Activated T-cell treated with anti-CD3 and anti-CD28 coated beads, Interleukin-2, amount 50 U/mL, for 24 hours (primary cell): ENCODE measurements around the gene CST11.
"Not testable (repeated sequence)": the region's sequence is repeated elsewhere in the genome, so short reads cannot be mapped to it uniquely, and the experiment has no call there.

ENCODE experiments used
- DNase-seq: peaks from one replicate; pipeline ENCODE4 v3.0.0-alpha.2; 2020
- H3K27ac Mint-ChIP-seq: 2 replicates; pipeline ENCODE4 v1.8.0; 2020; ENCODE audit warnings: mild to moderate bottlenecking, mixed read lengths
- H3K27me3 Mint-ChIP-seq: 2 replicates; pipeline ENCODE4 v1.8.0; 2020; ENCODE audit warnings: mixed read lengths
- H3K36me3 Mint-ChIP-seq: 2 replicates; pipeline ENCODE4 v1.8.0; 2020; ENCODE audit warnings: low read depth, mixed read lengths
- H3K4me1 Mint-ChIP-seq: 2 replicates; pipeline ENCODE4 v1.8.0; 2020; ENCODE audit warnings: low read depth, mixed read lengths
- H3K4me3 Mint-ChIP-seq: 2 replicates; pipeline ENCODE4 v1.8.0; 2020; ENCODE audit warnings: mild to moderate bottlenecking, moderate library complexity, mixed read lengths
- H3K9me3 Mint-ChIP-seq: 2 replicates; pipeline ENCODE4 v1.8.0; 2020; ENCODE audit warnings: mixed read lengths

Gene CST11

DNA sequence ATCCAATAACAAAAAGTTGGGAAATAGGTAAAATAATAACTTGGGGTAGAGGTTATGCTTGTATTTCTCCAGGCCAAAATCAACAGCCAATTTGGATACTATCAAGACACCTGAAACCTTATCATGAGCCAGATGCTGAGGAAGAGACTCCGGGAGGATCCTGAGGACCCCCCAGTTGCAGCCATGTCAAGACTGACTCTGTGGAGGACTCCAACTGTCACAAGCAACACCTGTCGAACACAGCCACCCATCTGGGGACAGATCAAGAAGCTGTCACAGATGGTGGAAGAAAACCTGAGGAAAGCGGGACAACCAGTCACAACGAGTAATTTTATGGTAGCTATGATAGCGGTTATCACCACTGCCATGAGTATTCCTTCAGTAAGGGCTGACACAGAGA is 19.6 kb upstream of the CST11 start:
- H3K4me1 Mint-ChIP-seq, H3K9me3 Mint-ChIP-seq, H3K4me3 Mint-ChIP-seq, DNase-seq, H3K27ac Mint-ChIP-seq, H3K36me3 Mint-ChIP-seq: not testable (repeated sequence)
- peaks cover 23% of the 10 kb centered on the region for H3K27me3 Mint-ChIP-seq

DNA sequence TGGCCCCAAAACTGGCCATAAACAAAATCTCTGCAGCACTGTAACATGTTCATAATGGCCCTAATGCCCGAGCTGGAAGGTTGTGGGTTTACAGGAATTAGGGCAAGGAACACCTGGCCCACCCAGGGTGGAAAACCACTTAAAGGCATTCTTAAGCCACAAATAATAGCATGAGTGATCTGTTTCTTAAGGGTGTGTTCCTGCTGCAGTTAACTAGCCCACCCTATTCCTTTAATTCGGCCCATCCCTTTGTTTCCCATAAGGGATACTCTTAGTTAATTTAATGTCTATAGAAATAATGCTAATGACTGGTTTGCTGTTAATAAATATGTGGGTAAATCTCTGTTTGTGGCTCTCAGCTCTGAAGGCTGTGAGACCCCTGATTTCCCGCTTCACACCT is 14.3 kb upstream of the CST11 start:
- Mint-ChIP-seq H3K9me3 (peaks cover 23% of the 10 kb centered on the region), H3K27me3 (peaks cover 58% of the 10 kb centered on the region)
- DNase-seq, H3K4me1 Mint-ChIP-seq, H3K4me3 Mint-ChIP-seq, H3K27ac Mint-ChIP-seq, H3K36me3 Mint-ChIP-seq: not testable (repeated sequence)

DNA sequence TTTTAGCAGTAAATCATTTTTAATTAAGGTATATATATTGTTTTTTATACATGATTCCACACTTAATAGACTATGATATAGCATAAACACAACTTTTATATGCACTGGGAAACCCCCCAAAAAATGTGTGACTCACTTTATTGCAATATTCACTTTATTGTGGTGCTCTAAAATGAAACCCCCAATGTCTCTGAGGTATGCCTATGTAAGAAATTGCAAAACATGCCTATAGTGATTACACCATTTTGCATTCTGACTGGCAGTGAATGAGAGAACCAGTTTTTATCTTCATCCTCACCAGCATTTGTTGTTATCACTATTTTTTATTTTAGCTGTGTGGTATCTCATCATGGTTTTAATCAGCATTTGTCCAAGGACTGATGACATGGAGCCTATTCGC is 8.5 kb upstream of the CST11 start:
- peaks cover 7% of the 10 kb centered on the region for H3K4me1 Mint-ChIP-seq
- H3K4me3 Mint-ChIP-seq, result no peak overlapping the region
- H3K27ac Mint-ChIP-seq, result no peak overlapping the region
- peaks cover 10% of the 10 kb centered on the region for H3K9me3 Mint-ChIP-seq
- H3K27me3 Mint-ChIP-seq, result peaks cover 26% of the 10 kb centered on the region
- DNase-seq, result no peak
- no peaks in the 10 kb centered on the region for H3K36me3 Mint-ChIP-seq

DNA sequence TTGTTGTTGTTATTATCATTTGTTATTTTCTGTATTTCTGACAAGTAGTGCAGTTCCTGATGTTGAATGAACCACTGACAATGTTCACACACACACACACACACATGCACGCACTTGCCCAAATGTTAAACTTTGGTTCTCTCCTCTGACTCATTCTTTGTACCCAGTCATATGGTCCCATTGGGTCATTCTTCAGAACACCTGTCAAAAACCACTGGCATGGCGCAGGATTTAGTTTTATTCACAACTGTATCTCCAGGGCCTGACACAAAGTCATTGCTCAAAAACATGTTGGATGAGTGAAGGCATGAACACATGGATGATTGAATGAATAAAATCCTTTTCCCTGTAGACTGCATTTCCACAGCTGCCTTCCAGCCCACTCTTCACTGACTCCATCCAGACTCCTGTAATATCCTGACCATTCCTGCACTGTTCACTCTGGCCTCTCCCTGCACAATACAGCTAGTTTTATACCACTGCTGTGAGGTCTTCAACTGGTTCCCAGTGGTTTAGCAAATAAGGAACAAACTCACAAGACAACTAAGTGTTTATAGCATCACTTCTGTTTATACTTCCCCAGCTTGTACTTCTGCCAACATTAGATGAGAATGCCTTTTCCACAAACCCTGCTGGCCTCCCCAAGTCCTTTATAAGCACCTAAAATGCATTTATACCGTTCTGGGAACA is 6.9 kb upstream of the CST11 start:
- Mint-ChIP-seq H3K4me3 (no peak overlapping the region), H3K27me3 (peaks cover 15% of the 10 kb centered on the region), H3K27ac (no peak overlapping the region), H3K36me3 (no peaks in the 10 kb centered on the region), H3K9me3 (no peaks in the 10 kb centered on the region), H3K4me1 (peaks cover 12% of the 10 kb centered on the region)
- no peak for DNase-seq

DNA sequence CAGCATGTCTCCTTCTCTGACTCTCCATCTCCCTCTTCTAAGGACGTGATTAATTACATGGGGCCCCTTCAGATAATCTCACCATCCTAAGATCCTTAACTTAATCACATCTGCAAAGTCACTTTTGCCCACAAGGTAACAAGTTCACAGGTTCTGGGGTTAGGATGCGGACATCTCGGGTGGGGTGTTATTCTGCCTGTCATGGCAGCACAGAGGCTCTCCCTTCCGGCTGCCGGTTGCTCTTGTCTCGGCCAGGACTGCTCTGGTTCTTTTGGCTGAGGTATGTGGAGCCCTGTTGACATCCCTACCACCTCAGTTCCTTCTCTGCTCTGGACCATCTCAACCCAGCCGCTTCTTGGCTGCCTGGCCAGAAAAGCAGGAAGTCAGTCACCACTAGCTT is 4.2 kb upstream of the CST11 start:
- peaks cover 12% of the 10 kb centered on the region for H3K4me1 Mint-ChIP-seq
- H3K27me3 Mint-ChIP-seq, result no peaks in the 10 kb centered on the region
- H3K9me3 Mint-ChIP-seq, result no peaks in the 10 kb centered on the region
- DNase-seq, result no peak
- H3K36me3 Mint-ChIP-seq, result no peaks in the 10 kb centered on the region
- H3K4me3 Mint-ChIP-seq, result no peak overlapping the region
- no peak overlapping the region for H3K27ac Mint-ChIP-seq

DNA sequence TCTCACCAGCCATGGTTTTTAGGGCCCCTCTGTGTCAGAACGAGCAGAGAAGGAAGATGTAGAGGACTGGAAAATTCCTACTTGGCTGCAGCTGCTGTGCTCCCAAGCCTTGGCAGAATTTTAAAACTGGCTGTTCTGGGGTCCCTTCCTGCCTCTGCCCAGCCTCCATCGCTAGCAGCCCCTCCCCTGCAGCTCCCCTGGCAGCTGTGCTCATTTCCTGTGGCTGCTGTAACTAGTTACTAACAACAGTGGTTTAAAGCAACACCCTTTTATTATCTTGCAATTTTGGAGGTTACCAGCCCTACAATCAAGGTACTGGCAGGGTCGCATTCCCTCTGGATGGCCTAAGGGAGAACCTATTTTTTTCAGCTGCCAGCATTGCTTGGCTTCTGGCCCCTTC is 3.7 kb upstream of the CST11 start:
- no peaks in the 10 kb centered on the region for H3K27me3 Mint-ChIP-seq
- H3K27ac Mint-ChIP-seq, result no peak overlapping the region
- H3K36me3 Mint-ChIP-seq, result no peaks in the 10 kb centered on the region
- no peak for DNase-seq
- peaks cover 12% of the 10 kb centered on the region for H3K4me1 Mint-ChIP-seq
- H3K4me3 Mint-ChIP-seq, result no peak overlapping the region
- H3K9me3 Mint-ChIP-seq, result no peaks in the 10 kb centered on the region

DNA sequence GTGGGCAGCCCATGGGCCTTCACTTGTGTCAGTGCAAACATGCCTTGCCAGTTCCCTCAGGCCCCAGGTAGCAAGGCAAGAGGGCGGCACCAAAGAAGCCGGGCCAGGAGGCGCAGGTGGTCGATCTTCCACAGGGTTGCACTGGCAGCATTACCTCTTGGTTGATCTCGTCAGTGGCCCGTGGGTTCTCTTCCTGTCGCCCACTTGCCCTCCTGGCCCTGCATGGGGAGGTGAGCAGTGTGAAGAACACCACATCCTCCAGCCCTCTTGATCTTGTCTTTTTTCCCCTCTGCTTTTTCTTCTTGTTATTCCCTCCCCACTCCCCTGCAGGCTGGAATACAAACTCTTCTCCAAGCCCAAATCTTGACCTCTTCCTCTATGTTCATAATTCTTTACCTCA is 3.0 kb upstream of the CST11 start:
- Mint-ChIP-seq H3K4me3 (no peak overlapping the region), H3K4me1 (peaks cover 12% of the 10 kb centered on the region), H3K27ac (no peak overlapping the region), H3K27me3 (no peaks in the 10 kb centered on the region), H3K36me3 (no peaks in the 10 kb centered on the region), H3K9me3 (no peaks in the 10 kb centered on the region)
- DNase-seq, result no peak

DNA sequence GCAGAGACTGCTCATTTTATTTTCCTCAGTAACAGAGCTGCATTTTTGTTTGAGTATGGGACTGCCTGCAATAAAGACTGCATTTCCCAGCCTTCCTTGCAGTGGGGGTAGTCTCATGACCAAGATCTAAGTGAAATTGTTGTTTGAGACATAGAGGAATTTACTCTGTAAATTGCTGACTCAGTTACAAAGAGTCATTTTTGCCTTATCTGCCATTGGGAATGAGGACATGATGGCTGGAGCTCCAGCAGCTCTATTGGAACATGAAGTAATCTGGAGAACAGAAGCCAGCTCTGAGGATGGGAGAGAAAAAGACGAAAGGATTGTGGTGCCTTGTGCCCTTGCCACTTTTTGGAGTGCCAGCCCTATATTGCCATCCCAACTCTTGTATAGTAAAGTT is 2.1 kb upstream of the CST11 start:
- Mint-ChIP-seq H3K27ac (no peak overlapping the region), H3K4me1 (peaks cover 12% of the 10 kb centered on the region), H3K9me3 (no peaks in the 10 kb centered on the region), H3K4me3 (no peak overlapping the region), H3K36me3 (no peaks in the 10 kb centered on the region), H3K27me3 (no peaks in the 10 kb centered on the region)
- no peak for DNase-seq

DNA sequence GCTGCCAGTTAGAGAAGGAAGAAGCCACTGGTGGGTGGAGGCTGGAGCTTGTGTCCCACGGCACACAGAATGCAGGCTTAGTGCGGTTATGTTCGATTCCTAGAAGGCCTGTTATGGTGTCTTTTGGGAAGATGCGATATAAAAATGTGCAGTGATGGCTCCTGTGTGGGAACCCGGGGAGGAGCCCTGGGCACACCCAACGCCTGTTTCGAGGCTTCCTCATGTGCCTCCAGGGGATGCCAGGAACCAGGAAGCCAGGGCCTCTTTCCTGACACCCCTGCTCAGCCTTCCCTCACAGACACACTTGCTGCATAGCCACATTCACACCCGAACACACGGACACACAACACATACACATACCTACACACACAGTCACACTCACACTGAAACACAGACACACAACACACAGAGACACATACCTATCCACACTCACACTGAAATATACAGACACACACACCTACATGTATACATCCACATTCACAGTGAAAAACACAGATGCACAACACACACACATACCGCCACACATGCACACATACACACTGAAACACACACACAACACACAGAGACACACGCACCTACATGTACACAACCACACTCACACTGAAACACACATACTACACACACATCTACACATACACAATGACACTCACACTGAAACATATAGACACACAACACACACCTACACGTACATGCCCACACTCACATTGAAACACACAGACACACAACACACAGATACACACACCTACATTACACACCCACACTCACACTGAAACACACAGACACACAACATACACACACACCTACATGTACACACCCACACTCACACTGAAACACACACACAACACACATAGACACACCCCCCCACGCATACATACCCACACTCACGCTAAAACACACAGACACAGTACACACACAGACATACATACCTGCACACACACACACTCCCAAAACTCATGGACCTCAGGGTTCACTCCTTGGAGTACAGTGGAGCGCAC is 1.2 kb upstream of the CST11 start:
- no peak overlapping the region for H3K27ac Mint-ChIP-seq
- H3K36me3 Mint-ChIP-seq, result no peaks in the 10 kb centered on the region
- no peak for DNase-seq
- no peaks in the 10 kb centered on the region for H3K9me3 Mint-ChIP-seq
- H3K4me3 Mint-ChIP-seq, result no peak overlapping the region
- H3K4me1 Mint-ChIP-seq, result peaks cover 12% of the 10 kb centered on the region
- no peaks in the 10 kb centered on the region for H3K27me3 Mint-ChIP-seq

DNA sequence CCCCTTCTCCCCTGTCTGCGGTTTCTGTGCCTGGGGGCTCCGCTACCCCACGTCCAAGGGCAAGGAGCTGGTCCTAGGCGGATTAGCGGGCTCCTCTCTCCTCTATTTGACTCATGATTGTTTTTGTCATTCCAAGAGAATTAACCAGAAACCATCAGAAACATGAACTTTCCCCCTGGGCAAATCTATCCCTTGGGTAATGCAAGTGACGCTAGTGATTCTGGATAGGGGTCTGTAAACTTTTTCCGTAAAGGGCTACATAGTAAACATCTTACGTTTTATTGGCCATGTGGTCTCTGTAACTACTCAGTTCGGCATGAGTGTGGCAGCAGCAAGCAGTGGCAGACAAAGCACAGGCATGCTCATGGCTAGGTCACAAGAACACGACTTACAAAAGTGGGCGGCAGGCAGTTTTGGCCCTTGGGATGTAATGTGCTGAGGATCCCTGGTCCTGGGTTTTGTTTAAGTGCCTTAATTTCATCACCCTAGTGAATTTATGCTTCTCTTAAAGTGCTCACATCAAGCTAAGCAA is 654 bp downstream of the CST11 start:
- no peak for DNase-seq
- Mint-ChIP-seq H3K4me3 (no peak overlapping the region), H3K4me1 (peaks cover 11% of the 10 kb centered on the region), H3K27ac (no peak overlapping the region), H3K36me3 (no peaks in the 10 kb centered on the region), H3K9me3 (no peaks in the 10 kb centered on the region), H3K27me3 (no peaks in the 10 kb centered on the region)

DNA sequence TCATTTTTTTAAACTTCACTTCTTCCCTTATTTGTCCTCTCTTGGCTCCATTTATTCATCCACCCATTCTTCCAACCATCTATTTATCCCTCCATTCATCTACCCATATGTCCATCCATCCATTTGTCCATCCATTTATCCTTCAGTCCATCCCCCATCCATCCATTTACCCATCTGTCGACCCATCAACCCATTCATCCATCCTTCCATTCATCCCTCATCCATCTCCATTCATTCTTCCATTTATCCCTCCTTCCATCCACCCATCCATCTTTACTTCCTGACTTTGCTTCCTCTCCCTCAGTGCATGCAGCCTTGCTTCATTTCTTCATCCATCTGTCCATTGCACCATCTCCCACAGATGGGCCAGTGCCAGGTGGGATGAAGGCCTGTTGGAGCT is 1.8 kb downstream of the CST11 start:
- H3K9me3 Mint-ChIP-seq, result no peaks in the 10 kb centered on the region
- H3K27me3 Mint-ChIP-seq, result no peaks in the 10 kb centered on the region

DNA sequence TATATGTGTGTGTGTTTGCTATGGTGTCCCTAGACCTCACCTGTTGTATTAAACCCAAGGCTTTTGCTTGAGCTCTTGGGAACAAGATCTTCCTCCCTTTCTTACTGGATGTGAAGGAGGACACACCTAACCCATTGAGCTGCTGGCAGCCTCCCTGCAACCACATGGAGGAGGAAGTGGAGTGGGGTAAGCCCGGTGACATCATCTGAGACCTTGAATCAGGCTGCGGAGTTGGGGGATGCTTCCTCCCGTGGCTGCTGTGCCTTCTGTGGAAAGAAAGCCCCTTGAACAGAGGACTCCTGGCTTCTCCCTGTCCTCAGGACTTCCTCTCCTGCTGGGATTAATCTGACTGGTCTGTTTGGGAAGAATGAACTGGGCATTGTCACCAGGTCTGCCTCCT is 3.3 kb downstream of the CST11 start:
- DNase-seq, result no peak
- Mint-ChIP-seq H3K27ac (no peak overlapping the region), H3K4me3 (no peak overlapping the region), H3K4me1 (no peaks in the 10 kb centered on the region), H3K36me3 (no peaks in the 10 kb centered on the region), H3K9me3 (no peaks in the 10 kb centered on the region), H3K27me3 (no peaks in the 10 kb centered on the region)

More for the DNA sequence above, 1.8 kb downstream of the CST11 start:
- no peaks in the 10 kb centered on the region for H3K36me3 Mint-ChIP-seq
- H3K4me3 Mint-ChIP-seq, result no peak overlapping the region
- no peak overlapping the region for H3K27ac Mint-ChIP-seq
- no peak for DNase-seq
- peaks cover 1% of the 10 kb centered on the region for H3K4me1 Mint-ChIP-seq

DNA sequence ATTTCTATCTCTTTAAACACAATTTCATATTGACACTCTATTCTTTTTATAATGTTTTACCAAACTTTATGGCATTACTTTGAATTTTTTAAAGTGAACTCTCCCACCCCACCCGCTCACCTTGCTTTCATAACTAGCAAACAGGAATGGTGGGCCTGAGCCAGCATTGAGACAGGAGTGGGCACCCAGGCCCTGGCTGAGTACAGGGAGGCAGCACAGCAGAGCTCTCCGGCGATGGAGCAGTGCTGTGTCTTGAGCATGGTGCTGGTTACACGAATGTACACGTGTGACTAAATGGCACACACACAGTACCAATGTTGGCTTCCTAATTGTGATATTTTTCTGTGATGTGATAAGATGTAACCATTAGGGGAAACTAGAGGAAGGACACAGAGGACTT is 4.5 kb downstream of the CST11 start:
- DNase-seq, result no peak
- no peak overlapping the region for H3K27ac Mint-ChIP-seq
- H3K4me3 Mint-ChIP-seq, result no peak overlapping the region
- no peaks in the 10 kb centered on the region for H3K27me3 Mint-ChIP-seq
- H3K4me1 Mint-ChIP-seq, result no peaks in the 10 kb centered on the region
- no peaks in the 10 kb centered on the region for H3K9me3 Mint-ChIP-seq
- H3K36me3 Mint-ChIP-seq, result no peaks in the 10 kb centered on the region

DNA sequence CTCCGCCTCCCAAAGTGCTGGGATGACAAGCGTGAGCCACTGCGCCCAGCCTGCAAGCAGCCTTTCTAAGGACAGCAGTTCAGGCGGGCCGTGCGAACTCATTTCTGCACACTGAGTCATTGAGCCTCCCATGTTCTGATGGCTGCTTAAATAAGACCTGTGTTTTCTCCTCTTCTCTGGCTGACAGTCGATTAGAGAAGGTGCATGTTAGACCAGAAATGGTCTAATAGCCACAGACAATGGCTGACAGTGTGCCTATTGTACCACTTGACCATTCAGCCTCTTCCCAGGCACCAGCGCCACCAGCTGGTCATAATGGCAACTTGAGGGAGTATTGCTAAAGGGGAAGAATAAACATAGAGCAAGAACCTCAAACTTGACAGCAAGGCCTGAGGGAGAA is 6.2 kb downstream of the CST11 start:
- Mint-ChIP-seq H3K27ac (no peak overlapping the region), H3K9me3 (no peaks in the 10 kb centered on the region)

More for the DNA sequence above, 6.2 kb downstream of the CST11 start:
- no peaks in the 10 kb centered on the region for H3K36me3 Mint-ChIP-seq
- no peaks in the 10 kb centered on the region for H3K4me1 Mint-ChIP-seq
- peak; percentile 39 for DNase-seq
- no peaks in the 10 kb centered on the region for H3K27me3 Mint-ChIP-seq
- no peak overlapping the region for H3K4me3 Mint-ChIP-seq
